K562 (cell line): Measurements from ENCODE around the gene CSPG5. TPM values are rescaled to one million over a fixed set of nuclear protein-coding genes. Genes with fewer than 3 reads are reported as not detected.

Source experiments
- ATAC-seq: fragments of 200-7000 bp; cut with Tn5 transposase; 3 replicates; pipeline ENCODE4 v1.9.1; 2020; ENCODE audit warnings: moderate library complexity
- BruUV-seq: library from RNA; stranded (reverse); fragments of 400-500 nt; replicated peaks from 2 replicates; lab custom pipeline; 2021; lab: Mats Ljungman, UMichigan
- CTCF ChIA-PET: fragments of 300-600 bp; formaldehyde crosslinking; extraction: SDS; loops from one replicate; lab custom pipeline; 2021; ENCODE audit warnings: low intra/inter-chr PET ratio; lab: Yijun Ruan, JAX
- POLR2A ChIA-PET: fragments of 300-600, 350-650 bp; sonication (Branson Sonifier 250); formaldehyde crosslinking; extraction: SDS; loops from one replicate; lab custom pipeline; 2021; ENCODE audit warnings: antibody characterized with exemption, inconsistent platforms; lab: Yijun Ruan, JAX
- DNase-seq, 4 experiments: peaks; one replicate each; pipeline versions ENCODE4 v3.0.0 to v3.0.0-alpha.2; 2011 to 2018; ENCODE audit warnings: low spot score in 3 of 4, mixed read lengths in 3 of 4; ENCODE audit errors: extremely low read depth in 1 of 4
- FAIRE-seq: peaks from 2 replicates; lab custom pipeline; 2011; peaks lifted over from hg19 to GRCh38; lab: Jason Lieb, UNC
- H2AFZ ChIP-seq: 2 replicates; pipeline ENCODE4 v1.6.0; 2011; ENCODE audit warnings: low read depth, low read length, control low read depth, inconsistent platforms
- H3K27ac ChIP-seq: fragments of 200-600 bp; 3 replicates; pipeline ENCODE4 v1.8.0; 2011; ENCODE audit warnings: low read depth, mild to moderate bottlenecking, control low read depth, inconsistent platforms, low read length, moderate library complexity, mixed read lengths; ENCODE audit errors: extremely low read depth
- H3K27me3 ChIP-seq, 2 experiments: fragments of 300-600 bp in 1 of 2; 2 replicates in 1 of 2; 3 replicates in 1 of 2; pipeline versions ENCODE4 v1.6.0 to v1.8.0; 2011; ENCODE audit warnings: inconsistent platforms in 2 of 2, low read length in 2 of 2, mild to moderate bottlenecking in 1 of 2, mixed read lengths in 1 of 2, moderate library complexity in 1 of 2; ENCODE audit not compliant: control insufficient read depth in 2 of 2, insufficient read depth in 2 of 2
- H3K36me3 ChIP-seq: fragments of 300-600 bp; 3 replicates; pipeline ENCODE4 v1.8.0; 2011; ENCODE audit warnings: mild to moderate bottlenecking, low read length, inconsistent platforms; ENCODE audit not compliant: control insufficient read depth, insufficient read depth
- H3K4me1 ChIP-seq, 2 experiments: fragments of 200-600 bp in 1 of 2; replicated peaks in 1 of 2; 2 replicates in 1 of 2; 3 replicates in 1 of 2; pipeline versions ENCODE4 v1.5.1 to v1.8.0; 2011; ENCODE audit warnings: inconsistent platforms in 2 of 2, low read length in 2 of 2, mild to moderate bottlenecking in 1 of 2, mixed read lengths in 1 of 2, moderate library complexity in 1 of 2; ENCODE audit not compliant: control insufficient read depth in 2 of 2, insufficient read depth in 2 of 2
- H3K4me2 ChIP-seq: 2 replicates; pipeline ENCODE4 v1.6.1; 2011; ENCODE audit warnings: low read length, control low read depth, inconsistent platforms, mixed read lengths; ENCODE audit not compliant: insufficient read depth
- H3K4me3 ChIP-seq: fragments of 200-600 bp; sonication (generic), shearing (Covaris generic); 2 replicates; pipeline ENCODE4 v1.5.1; 2016; ENCODE audit warnings: control low read depth, inconsistent platforms
- H3K79me2 ChIP-seq: fragments of 200-600 bp; 3 replicates; pipeline ENCODE4 v1.8.0; 2011; ENCODE audit warnings: low read length, inconsistent platforms; ENCODE audit not compliant: control insufficient read depth, insufficient read depth
- H3K9ac ChIP-seq, 2 experiments: 2 replicates each; pipeline versions ENCODE4 v1.6.0 to v1.6.1; 2011; ENCODE audit warnings: low read depth in 2 of 2, low read length in 2 of 2, control low read depth in 1 of 2, inconsistent platforms in 1 of 2, mild to moderate bottlenecking in 1 of 2, mixed read lengths in 1 of 2; ENCODE audit not compliant: insufficient read depth in 1 of 2
- H3K9me1 ChIP-seq: one replicate; pipeline ENCODE4 v1.6.0; 2011; ENCODE audit warnings: inconsistent platforms, mild to moderate bottlenecking, low read length, moderate library complexity; ENCODE audit not compliant: control insufficient read depth, insufficient read depth
- H3K9me3 ChIP-seq: replicated peaks from 2 replicates; pipeline ENCODE4 v1.5.1; 2011; ENCODE audit warnings: low read depth, low read length, inconsistent platforms; ENCODE audit not compliant: control insufficient read depth, insufficient read depth
- H4K20me1 ChIP-seq: replicated peaks from 2 replicates; pipeline ENCODE4 v1.6.1; 2011; ENCODE audit warnings: low read length, inconsistent platforms, mixed read lengths; ENCODE audit not compliant: control insufficient read depth, insufficient read depth
- ASH1L ChIP-seq: fragments of 450-650 bp; IDR thresholded peaks from 2 replicates; pipeline ENCODE4 v1.6.1; 2018; ENCODE audit warnings: borderline replicate concordance, mild to moderate bottlenecking, low read depth; ENCODE audit not compliant: partially characterized antibody
- CEBPG ChIP-seq, 3 experiments: fragments of 200-800 bp in 1 of 3; sonication (Bioruptor generic) in 1 of 3; sonication (generic) in 1 of 3; formaldehyde crosslinking in 1 of 3; IDR thresholded peaks in 2 of 3; conservative IDR thresholded peaks in 1 of 3; 2 replicates each; pipeline versions ENCODE4 v1.6.1 to v1.8.0; 2016 to 2022; ENCODE audit warnings: missing compliant biosample characterization in 2 of 3, missing genetic modification characterization in 2 of 3, mild to moderate bottlenecking in 1 of 3, missing genetic modification reagents in 1 of 3
- EGR1 ChIP-seq: fragments of 450-650 bp; conservative IDR thresholded peaks from 2 replicates; pipeline ENCODE4 v1.6.1; 2017; ENCODE audit warnings: mild to moderate bottlenecking
- HNRNPLL ChIP-seq: fragments of 200-400 bp; formaldehyde crosslinking; IDR thresholded peaks from 2 replicates; pipeline ENCODE4 v1.6.1; 2017; ENCODE audit warnings: low read length, low read depth, mild to moderate bottlenecking; ENCODE audit not compliant: poor library complexity, severe bottlenecking
- NCOA4 ChIP-seq: fragments of 450-650 bp; IDR thresholded peaks from 2 replicates; pipeline ENCODE4 v1.6.1; 2018; ENCODE audit warnings: mild to moderate bottlenecking; ENCODE audit not compliant: partially characterized antibody
- PBX2 ChIP-seq, 2 experiments: IDR thresholded peaks in 1 of 2; conservative IDR thresholded peaks in 1 of 2; 2 replicates each; pipeline ENCODE4 v1.6.1; 2016; ENCODE audit warnings: low read depth in 2 of 2, mild to moderate bottlenecking in 1 of 2, missing compliant biosample characterization in 1 of 2, missing genetic modification characterization in 1 of 2, moderate library complexity in 1 of 2
- ZBTB1 ChIP-seq: sonication (generic); formaldehyde crosslinking; IDR thresholded peaks from 2 replicates; pipeline ENCODE4 v1.8.1; 2023; ENCODE audit warnings: missing genetic modification reagents, low read depth, mild to moderate bottlenecking, borderline replicate concordance
- ZFX ChIP-seq: sonication (generic); formaldehyde crosslinking; IDR thresholded peaks from 2 replicates; pipeline ENCODE4 v1.8.0; 2022; ENCODE audit warnings: mild to moderate bottlenecking, missing genetic modification reagents, moderate library complexity
- ZNF121 ChIP-seq: sonication (generic); formaldehyde crosslinking; conservative IDR thresholded peaks from 2 replicates; pipeline ENCODE4 v1.8.0; 2022; ENCODE audit warnings: missing genetic modification reagents
- ZNF584 ChIP-seq: fragments of 200-800 bp; sonication (Bioruptor generic); IDR thresholded peaks from 2 replicates; pipeline ENCODE4 v1.6.1; 2016; ENCODE audit warnings: low read depth, mild to moderate bottlenecking, missing genetic modification characterization, missing compliant biosample characterization
- WGBS: fragments of 100-300 bp; shearing (Covaris generic); methylation state at CpG from one replicate; pipeline ENCODE4 v1.1.6; 2016; ENCODE audit warnings: low coverage, mixed read lengths; ENCODE audit not compliant: insufficient coverage; ENCODE audit errors: missing lambda C conversion rate; 5-methylcytosine and 5-hydroxymethylcytosine counted together
- in situ Hi-C: fragments of 300-500 bp; cut with MboI; formaldehyde crosslinking; loops from 4 replicates; pipeline ENCODE4 v1.15.0; 2018; ENCODE audit warnings: inconsistent platforms, mixed read lengths
- intact Hi-C: fragments of 100-400 bp; cut with micrococcal nuclease; formaldehyde crosslinking; loops from 2 replicates; pipeline ENCODE4 v1.14.2; 2022
- polyA plus RNA-seq, 8 experiments: library from polyadenylated mRNA; depleted of rRNA in 4 of 8; stranded (reverse) in 5 of 8; unstranded in 3 of 8; fragments of >200 nt; fragmentation: Nextera tagmentation in 2 of 8; fragmentation: Illumina TruSeq in 1 of 8; extraction: Ambion mirVana in 2 of 8; extraction: Trizol in 1 of 8; gene quantifications; 2 replicates each; pipeline versions ENCODE4 v1.2.1 to v1.2.3, GENCODE V29; 2011 to 2014; ENCODE audit warnings: inconsistent platforms in 1 of 8, missing spikeins in 1 of 8
- total RNA-seq, 7 experiments: library from RNA; depleted of rRNA in 6 of 7; stranded (reverse); fragments of >200 nt in 6 of 7; fragmentation: Illumina TruSeq in 2 of 7; extraction: Trizol in 2 of 7; gene quantifications; 2 replicates each; pipeline versions ENCODE4 v1.2.1 to v1.2.3, GENCODE V29; 2011 to 2021; ENCODE audit warnings: low replicate concordance in 1 of 7

The CSPG5 gene
- total and polyA plus RNA-seq, 9 of the 15 experiments (the other 6 are each of a cell fraction or from before 2014, with no cell fraction given), result 0.06 to 3.3 (median 2.4) TPM

DNA sequence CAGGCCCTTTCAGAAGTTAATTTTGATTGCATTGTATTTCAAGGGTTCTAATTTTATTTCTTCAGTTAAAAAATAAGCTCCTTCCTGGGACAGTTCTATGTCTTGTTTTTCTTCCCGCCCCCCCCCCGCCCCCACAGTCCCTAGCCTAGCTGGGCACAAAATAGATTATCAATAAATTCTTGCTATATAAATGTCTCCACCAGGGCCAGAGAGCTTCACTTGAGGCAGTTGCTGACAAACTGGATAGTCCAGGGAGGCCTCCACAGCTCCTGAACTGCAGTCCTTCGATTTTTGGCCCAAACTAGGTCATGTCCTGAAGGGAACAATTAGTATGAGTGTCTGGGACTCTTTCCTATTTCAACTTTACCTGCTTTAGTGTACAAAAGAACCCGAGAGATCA lies 9.9 kb upstream of the CSPG5 start:
- Histone ChIP-seq H2AFZ (no peak overlapping the region), H3K4me1 (no peaks in the 10 kb centered on the region), H3K4me3 (no peak overlapping the region), H4K20me1 (peaks cover 5% of the 10 kb centered on the region; the same call in 1 of the 2 replicates), H3K27me3 (no peaks in the 10 kb centered on the region), H3K9me3 (no peaks in the 10 kb centered on the region), H3K27ac (no peak overlapping the region), H3K79me2 (no peaks in the 10 kb centered on the region), H3K4me2 (no peak overlapping the region), H3K36me3 (peaks cover 83% of the 10 kb centered on the region), H3K9me1 (no peaks in the 10 kb centered on the region), H3K9ac (no peak overlapping the region)
- intact Hi-C loops (no loop called here), in situ Hi-C loops (no loop called here)
- no TSS peak for BruUV-seq
- ATAC-seq, result peak; percentile 24; the same call in 1 of the 3 replicates
- ChIA-PET POLR2A (interaction anchor here (0.5 to 1.3 kb wide), 3 partner anchors 11 to 242 kb away, joined by 3 to 4 read pairs (median 3); no protein-coding TSS in a partner anchor), CTCF (no interaction called here)
- FAIRE-seq, result no peak
- TF ChIP-seq EGR1, result peak; percentile 18; the same call in 1 of the 2 replicates
- no peak for TF ChIP-seq ASH1L
- peak in 2 of 4 experiments; percentile 38 to 44 for DNase-seq
- 90% methylated on average over 4 of the region's 4 CpGs for WGBS

DNA sequence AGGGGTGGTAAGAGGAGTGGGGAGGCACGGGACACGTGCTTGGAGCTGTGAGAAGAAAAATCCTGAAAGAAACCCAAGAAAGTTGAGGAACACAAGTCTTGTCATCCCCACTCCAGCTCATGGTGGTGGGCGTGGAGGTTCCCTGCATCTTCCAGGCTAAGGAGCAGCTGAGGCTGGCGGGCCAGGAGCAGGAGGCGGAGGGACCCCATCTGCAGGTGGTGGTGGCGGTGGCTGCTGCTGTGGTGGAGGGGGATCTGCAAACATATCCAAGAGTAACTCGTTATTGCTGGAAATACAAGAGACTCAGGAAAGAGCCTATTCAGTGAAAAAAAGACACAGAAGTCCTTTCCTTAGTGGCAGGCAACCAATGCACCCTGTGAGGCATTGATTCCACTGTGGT lies 9.4 kb upstream of the CSPG5 start:
- H3K27me3 ChIP-seq, result no peaks in the 10 kb centered on the region
- ATAC-seq (no peak), DNase-seq (no peak), FAIRE-seq (no peak)
- H3K4me3 ChIP-seq, result no peak overlapping the region
- peaks cover 5% of the 10 kb centered on the region; the same call in 1 of the 2 replicates for H4K20me1 ChIP-seq
- CTCF ChIA-PET, result no interaction called here
- H3K9ac ChIP-seq, result no peak overlapping the region
- no peak overlapping the region for H3K27ac ChIP-seq
- intact Hi-C loops, result no loop called here
- 91% methylated on average over 7 of the region's 7 CpGs for WGBS
- no peaks in the 10 kb centered on the region for H3K79me2 ChIP-seq
- H3K4me2 ChIP-seq, result no peak overlapping the region
- no peaks in the 10 kb centered on the region for H3K9me3 ChIP-seq
- BruUV-seq, result no TSS peak
- no peaks in the 10 kb centered on the region for H3K9me1 ChIP-seq
- no peaks in the 10 kb centered on the region for H3K4me1 ChIP-seq
- H3K36me3 ChIP-seq, result peaks cover 78% of the 10 kb centered on the region
- POLR2A ChIA-PET, result interaction anchor here (0.8 kb wide), 1 partner anchor 12 kb away, joined by 3 read pairs; no protein-coding TSS in a partner anchor
- in situ Hi-C loops, result no loop called here
- no peak overlapping the region for H2AFZ ChIP-seq
- TF ChIP-seq HNRNPLL (no peak), PBX2 (CRISPR knock-in tag; IDR thresholded peaks at IDR 0.05; ENCODE audit: low read depth) (no peak), PBX2 (tag; conservative IDR thresholded peaks at IDR 0.05; ENCODE audit: low read depth) (no peak), ZNF584 (no peak), NCOA4 (no peak), ZBTB1 (CRISPR knock-in tag) (no peak), ZNF121 (CRISPR knock-in tag) (no peak), ZFX (CRISPR knock-in tag) (no peak), CEBPG (CRISPR knock-in tag; IDR thresholded peaks at IDR 0.05) (no peak), CEBPG (tag; conservative IDR thresholded peaks at IDR 0.05 in 1 of 2, IDR thresholded peaks at IDR 0.05 in 1 of 2) (no peak)
